Effector CD4-positive, alpha-beta T cell (primary cell): ENCODE data around the gene ATXN1.
"Not testable (repeated sequence)": the region's sequence is repeated elsewhere in the genome, so short reads cannot be mapped to it uniquely, and the experiment has no call there.

Source experiments
- DNase-seq: peaks from one replicate; pipeline ENCODE4 v3.0.0-alpha.2; 2020

Gene ATXN1

GRCh38 chr6:16635291-16635809 lies 125.9 kb downstream of the ATXN1 start:
- DNase-seq = no peak

- DNase-seq = no peak
Measured at GRCh38 chr6:16634855-16635254, 126.4 kb downstream of the ATXN1 start.

- DNase-seq = no peak
Measured at GRCh38 chr6:16633961-16634360, 127.3 kb downstream of the ATXN1 start.

DNA sequence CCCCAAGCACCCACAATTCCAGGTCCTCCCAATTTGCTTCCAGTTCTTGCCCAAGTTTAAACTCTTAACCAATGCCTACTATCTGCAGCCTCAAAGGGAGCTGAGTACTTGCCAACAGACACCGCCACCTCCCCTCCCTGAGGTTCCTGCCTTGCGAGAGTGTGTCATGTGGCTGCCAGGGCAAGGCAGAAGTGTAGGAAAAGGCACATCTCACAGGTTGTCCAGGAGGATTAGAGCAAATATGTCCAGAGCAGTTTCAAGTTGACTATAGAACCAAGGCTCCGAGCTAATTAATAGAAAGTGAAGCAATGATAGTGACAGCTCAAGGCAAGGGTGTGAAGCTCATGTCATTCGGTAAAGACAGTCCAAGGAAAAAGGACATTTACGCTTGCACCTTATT lies 127.8 kb downstream of the ATXN1 start:
- no peak for DNase-seq

DNA sequence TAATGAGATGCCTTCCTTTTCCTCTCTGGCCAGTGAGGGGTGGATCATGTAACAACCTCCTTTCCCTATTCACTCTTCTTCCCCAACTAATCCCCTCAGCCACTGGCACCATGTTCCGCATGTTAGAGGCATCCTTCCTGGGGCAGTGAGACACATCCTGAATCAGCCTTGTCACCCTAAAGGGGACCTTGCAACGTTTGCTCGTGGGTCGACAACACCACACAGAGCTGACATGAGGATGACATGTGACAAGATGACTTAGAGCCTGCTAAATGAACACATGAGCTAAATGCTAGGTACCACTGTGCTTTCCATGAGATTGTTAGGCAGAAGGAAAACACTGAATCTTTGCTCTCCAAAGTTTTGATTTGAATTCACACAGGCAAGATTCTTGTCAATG lies 129.2 kb downstream of the ATXN1 start:
- DNase-seq = no peak

DNA sequence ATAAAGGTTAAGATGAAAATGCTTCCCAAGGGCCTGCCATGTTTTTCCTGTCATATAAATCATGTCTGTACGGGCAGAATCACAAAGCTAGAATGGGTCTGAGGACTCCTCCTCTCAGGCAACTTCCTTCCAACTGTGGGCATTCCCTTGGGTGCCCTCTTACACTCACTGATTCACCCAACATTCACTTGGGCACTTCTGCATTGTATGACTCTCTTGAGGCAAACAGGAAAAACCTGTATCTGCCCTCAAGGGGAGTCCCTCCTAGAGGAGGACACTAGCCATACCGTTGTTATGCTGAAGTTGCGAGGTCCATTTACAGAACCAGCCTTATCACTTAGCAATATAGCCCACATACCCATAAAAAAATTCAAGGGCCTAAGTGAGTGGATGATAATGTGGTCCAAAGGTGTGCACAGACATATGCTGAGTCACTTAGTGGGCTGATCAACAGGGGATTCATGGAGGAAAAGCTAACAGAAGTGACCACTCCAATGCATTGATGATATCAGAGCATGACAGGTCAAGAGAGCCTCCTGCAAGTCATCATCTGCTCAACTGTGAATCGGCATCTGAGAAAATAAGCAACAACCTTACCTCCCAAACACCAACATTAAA lies 131.1 kb downstream of the ATXN1 start:
- no peak for DNase-seq

DNA sequence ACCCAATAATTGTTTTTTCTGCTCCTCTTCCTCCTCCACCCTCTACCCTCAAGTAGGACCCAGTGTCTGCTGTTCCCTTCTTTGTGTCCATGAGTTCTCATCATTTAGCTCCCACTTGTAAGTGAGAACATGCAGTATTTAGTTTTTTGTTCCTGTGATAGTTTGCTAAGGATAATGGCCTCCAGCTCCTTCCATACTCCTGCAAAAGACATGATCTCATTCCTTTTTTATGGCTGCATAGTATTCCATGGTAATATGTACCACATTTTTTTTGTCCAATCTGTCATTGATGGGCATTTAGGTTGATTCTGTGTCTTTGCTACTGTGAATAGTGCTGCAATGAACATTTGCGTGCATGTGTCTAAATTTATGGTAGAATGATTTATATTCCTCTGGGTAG lies 132.7 kb downstream of the ATXN1 start:
- DNase-seq = not testable (repeated sequence)

DNA sequence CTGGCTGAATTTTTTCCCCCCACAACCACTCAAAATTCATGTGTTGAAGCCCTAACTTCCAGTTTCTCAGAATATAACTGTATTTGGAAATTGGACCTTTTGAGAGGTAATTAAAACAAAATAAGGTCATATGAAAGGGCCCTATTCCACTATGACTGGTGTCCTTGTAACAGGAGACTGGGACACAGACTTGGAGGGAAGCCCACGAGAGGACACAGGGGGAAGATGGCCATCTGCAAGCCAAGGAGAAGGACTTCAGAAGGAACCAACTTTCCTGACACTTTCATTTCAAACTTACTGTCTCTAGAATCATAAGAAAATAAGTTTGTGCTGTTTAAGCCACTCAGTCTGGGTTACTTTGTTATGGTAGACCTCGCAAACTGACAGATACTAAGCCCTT lies 134.6 kb downstream of the ATXN1 start:
- DNase-seq = no peak

- DNase-seq = no peak
Measured at GRCh38 chr6:16625291-16626265, 135.7 kb downstream of the ATXN1 start.

DNA sequence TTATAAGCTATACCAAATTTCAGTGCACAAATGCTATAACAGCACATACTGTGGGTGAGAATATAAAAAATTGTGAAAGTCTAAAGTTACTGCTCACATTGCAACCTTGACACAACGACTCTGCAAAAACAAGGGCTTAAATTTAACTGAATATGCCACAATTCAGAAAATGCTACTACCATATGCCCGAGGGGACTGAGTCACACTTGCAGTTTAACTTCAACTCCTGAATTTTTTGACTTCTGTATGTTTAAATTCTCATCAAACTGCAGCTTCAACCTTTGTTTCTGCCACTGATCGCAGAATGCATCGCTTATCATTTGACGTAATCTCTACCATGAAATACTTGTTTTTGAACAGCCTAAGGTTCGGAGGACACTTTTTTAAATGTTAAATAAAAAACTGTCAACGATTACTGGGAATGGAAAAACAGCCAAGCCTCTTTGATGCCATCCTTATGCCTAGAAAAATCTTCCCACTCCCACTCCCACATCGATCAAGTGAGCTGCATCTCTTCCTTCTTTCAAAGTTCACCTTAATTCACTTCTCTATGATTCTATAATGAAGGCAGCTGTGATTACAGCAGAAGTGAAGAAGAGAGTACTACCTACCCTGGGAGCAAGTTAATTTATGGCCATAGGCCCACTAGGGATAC lies 136.5 kb downstream of the ATXN1 start:
- DNase-seq = no peak

- no peak for DNase-seq
Measured at GRCh38 chr6:16623731-16624130, 137.5 kb downstream of the ATXN1 start.

GRCh38 chr6:16623029-16623653 lies 138.1 kb downstream of the ATXN1 start:
- no peak for DNase-seq

DNA sequence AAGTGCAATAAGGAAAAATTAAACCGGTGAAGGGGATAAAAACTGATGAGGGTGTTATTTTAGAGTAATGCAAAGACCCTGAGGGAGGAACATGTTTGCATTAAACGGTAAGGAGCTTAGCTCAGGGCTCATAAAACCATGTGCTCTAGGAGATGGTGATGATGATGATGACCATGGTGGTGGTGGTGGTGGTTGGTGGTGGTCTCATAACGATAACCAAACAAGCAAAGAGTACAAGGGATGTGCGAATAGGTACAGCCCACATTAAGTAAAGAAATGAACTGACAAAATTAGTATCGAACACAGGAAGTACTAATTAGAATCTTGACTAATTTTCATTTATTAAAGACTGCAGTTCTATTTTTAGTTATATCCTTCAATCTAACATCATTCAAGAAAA lies 139.1 kb downstream of the ATXN1 start:
- DNase-seq = no peak

GRCh38 chr6:16621002-16621401 lies 140.3 kb downstream of the ATXN1 start:
- no peak for DNase-seq

- no peak for DNase-seq
Measured at GRCh38 chr6:16619777-16620176, 141.5 kb downstream of the ATXN1 start.

DNA sequence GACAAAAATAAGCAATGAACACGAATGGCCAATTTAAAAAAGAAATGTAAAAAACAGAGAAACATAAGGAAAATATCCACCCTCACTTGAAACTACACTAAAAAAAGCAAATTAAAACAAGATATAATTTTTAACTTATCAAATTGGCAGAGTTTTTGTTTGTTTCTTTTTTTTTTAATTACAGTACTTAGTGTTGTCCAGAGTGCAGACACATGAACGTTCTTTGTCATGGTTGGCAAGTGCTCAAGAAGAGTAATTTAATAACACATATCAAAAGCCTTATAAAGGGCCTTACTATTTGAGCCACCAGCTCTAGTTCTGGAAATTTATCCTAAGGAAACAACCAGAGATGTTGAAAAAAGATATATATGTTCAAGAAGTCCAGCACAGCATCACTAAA lies 142.3 kb downstream of the ATXN1 start:
- no peak for DNase-seq

DNA sequence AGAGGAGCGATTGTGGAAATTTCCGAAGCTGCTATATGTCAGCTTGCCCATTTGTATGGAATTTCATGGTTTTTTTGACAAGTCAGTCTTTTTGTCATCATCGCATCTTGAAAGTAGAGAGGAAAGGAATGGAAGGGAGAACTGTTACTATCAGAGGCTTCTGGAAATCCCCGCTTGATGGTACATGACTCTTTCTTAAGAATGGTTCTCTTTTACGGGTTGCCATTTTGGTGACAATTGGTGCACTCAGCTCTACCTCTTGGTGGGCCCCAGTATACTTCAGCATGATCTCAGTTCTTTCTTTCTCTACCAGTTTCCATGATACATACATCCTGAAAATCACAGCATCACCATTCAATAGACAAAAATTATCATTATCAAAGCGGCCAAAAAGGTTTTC lies 146.0 kb downstream of the ATXN1 start:
- DNase-seq = not testable (repeated sequence)

GRCh38 chr6:16614143-16614542 lies 147.1 kb downstream of the ATXN1 start:
- DNase-seq = not testable (repeated sequence)

DNA sequence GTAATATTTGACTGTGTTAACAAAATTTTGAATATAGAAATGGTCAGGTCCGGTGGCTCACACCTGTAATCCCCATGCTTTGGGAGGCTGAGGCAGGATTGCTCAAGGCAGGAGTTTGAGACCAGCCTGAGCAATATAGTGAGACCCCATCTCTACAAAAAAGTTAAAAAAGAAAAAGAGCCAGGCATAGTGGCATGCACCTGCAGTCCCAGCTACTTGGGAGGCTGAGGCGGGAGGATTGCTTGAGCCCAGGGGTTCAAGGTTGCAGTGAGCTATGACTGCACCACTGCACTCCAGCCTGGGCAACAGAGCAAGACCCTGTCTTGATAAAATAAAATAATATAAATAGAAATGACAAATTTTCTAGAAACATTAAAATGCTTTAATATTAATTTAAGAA lies 147.8 kb downstream of the ATXN1 start:
- not testable (repeated sequence) for DNase-seq

GRCh38 chr6:16608444-16608843 lies 152.8 kb downstream of the ATXN1 start:
- DNase-seq = no peak

DNA sequence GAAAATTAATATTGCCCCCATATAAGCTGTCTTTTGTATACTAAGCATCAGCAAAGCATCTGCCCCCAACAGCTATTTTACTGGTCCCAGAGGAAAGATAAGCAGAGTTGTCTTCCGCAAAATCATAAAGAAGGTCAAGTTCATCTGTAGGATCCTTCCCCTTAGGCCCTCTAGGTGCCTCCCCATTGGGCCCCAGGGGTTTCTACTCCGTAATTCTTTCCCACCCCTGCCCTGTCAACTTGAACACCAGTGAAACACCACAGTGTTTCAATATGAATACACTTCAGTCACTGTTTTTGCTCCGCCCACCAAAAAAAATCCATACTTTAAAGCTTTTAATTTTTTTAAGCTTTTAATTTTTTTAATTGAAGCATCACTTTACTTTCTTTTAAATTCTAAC lies 159.2 kb downstream of the ATXN1 start:
- no peak for DNase-seq

DNA sequence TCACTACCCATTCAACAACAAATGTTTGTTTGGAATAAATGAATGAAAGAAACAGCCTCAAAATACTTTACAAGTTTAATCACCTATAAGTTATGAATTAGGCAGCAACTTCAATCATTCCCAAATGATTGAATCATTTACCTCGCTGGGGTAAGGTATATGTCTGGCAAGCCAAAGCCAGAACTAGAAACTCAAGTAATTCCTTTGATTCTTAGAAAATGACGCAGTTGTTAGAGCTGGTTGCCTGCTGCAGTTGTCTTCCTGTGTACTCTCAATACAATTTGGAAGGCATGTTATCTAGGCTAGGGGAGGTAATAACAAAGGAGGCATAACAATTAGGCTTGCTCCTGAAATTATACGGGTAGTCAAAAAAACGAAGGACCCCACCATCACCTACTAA lies 160.6 kb downstream of the ATXN1 start:
- DNase-seq = no peak

DNA sequence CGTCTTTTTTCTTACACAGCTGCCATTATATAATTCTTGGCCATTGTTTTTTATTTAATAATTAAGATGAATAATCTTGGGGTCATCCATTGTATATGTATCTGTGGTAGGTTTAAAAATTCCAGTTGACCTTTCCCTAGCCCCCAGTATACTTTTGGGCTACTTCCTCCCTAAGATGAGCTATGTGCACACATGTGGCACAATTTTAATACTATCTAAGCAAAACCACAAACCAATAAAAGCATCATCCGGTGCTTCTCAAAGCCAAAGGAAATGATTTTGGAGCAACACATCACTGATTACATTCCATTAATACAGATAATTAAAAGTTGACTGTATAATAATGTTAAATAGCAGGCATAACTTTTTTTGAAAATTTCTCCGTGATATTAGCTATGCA lies 161.2 kb downstream of the ATXN1 start:
- no peak for DNase-seq
